Omental fat pad (tissue), 4 donors: ENCODE results near the gene NELL1. TPM values are rescaled to one million over a fixed set of nuclear protein-coding genes. Genes with fewer than 3 reads are reported as not detected.

Experiments used
- ATAC-seq: fragments of 150-250 bp; one replicate; pipeline ENCODE4 v1.9.1; 2016; ENCODE audit warnings: mild to moderate bottlenecking, moderate library complexity; ENCODE audit not compliant: low FRiP score
- DNase-seq: peaks from one replicate; pipeline ENCODE4 v3.0.0-alpha.2; 2019; ENCODE audit warnings: low spot score
- total RNA-seq, 4 donors: library from RNA; depleted of rRNA; stranded (reverse); fragments of >200 nt; gene quantifications; one replicate each; pipeline ENCODE4 v1.1.0, GENCODE V29; 2016
- TF ChIP-seq, protein P1 (sequence below), 3 donors: fragments of 450-650 bp; IDR thresholded peaks; one replicate each; pipeline ENCODE4 v1.5.1; 2016 to 2017; ENCODE audit warnings: antibody characterized with exemption in 3 of 3, mild to moderate bottlenecking in 3 of 3, moderate library complexity in 2 of 3

NELL1 gene
- total RNA-seq, result 1 to 10 TPM in 1 of 4 donors, under 1 TPM in 1, not detected in 2; 0.48 to 1.3 TPM

- TF ChIP-seq, protein P1, sequence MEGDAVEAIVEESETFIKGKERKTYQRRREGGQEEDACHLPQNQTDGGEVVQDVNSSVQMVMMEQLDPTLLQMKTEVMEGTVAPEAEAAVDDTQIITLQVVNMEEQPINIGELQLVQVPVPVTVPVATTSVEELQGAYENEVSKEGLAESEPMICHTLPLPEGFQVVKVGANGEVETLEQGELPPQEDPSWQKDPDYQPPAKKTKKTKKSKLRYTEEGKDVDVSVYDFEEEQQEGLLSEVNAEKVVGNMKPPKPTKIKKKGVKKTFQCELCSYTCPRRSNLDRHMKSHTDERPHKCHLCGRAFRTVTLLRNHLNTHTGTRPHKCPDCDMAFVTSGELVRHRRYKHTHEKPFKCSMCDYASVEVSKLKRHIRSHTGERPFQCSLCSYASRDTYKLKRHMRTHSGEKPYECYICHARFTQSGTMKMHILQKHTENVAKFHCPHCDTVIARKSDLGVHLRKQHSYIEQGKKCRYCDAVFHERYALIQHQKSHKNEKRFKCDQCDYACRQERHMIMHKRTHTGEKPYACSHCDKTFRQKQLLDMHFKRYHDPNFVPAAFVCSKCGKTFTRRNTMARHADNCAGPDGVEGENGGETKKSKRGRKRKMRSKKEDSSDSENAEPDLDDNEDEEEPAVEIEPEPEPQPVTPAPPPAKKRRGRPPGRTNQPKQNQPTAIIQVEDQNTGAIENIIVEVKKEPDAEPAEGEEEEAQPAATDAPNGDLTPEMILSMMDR (IDR thresholded peaks at IDR 0.05), result no peak
- DNase-seq (no peak), ATAC-seq (peak; percentile 36)
These were observed at the start of gene NELL1 for GRCh38 chr11:20668844-20669819. Gene NELL1 (plus strand): TSS chr11:20669586.

DNA sequence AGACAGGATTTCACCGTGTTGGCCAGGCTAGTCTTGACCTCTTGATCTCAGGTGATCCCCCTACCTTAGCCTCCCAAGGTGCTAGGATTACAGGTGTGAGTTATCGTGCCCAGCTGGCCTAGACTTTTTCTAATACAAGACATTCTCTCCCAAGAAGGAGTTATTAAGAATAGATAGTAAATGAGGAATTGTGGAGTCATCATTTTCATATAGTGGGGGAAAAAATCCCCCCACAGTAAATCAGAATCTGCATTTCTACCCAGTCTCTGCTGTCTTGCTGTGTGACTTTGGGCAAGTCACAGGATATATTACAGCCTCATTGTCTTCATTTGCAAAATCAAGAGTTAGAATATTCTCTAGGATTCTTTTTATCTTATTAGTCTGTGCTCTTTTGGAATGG is 48.4 kb upstream of the NELL1 start:
- ATAC-seq (no peak), DNase-seq (no peak)

GRCh38 chr11:20621679-20622078 is 47.7 kb upstream of the NELL1 start:
- ATAC-seq, result no peak
- DNase-seq, result no peak
- TF ChIP-seq, protein P1 (IDR thresholded peaks at IDR 0.05), result no peak

More for the DNA sequence above, 48.4 kb upstream of the NELL1 start:
- TF ChIP-seq, protein P1 (IDR thresholded peaks at IDR 0.05), result no peak

GRCh38 chr11:20623252-20623651 is 46.1 kb upstream of the NELL1 start:
- DNase-seq (no peak), ATAC-seq (no peak)
- TF ChIP-seq, protein P1 (IDR thresholded peaks at IDR 0.05), result no peak

DNA sequence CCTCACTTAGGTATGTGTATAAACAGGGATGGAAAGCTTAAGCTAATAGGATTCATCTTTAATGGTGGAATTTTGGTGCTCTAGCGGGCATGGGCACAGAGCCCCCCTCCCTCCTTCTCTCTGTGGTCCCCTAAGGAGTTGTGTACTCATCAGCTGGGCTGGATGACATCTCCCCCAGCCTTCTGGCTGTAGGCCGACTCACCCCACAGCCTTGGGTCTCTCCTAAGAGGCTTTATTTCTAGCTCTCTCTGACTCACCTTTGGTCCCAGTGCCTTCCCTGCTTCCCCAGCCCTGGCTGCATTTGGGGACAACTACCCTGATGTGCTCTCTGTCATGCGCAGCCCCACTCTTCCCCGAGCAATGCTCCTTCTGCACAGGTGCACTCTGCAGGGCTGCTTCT is 43.1 kb upstream of the NELL1 start:
- ATAC-seq, result no peak
- TF ChIP-seq, protein P1 (IDR thresholded peaks at IDR 0.05), result no peak
- no peak for DNase-seq

DNA sequence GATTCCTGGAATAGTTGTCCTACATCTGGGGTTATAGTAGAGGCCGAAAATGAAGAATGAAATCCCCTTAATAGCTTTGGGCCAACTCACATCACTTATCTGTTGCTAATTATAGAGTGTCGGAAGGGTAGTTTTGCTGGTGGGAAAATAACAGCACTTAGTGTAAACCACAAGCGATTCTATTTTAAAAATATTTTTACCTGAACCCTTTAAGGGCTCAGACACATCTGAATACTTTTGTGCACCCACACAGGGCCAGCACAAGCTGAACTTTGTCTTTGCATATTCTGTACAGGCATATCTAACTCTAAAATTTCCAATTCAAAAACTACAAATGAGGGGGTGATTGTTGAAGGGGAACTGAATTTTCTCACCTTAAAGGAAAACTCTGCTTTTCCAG is 42.4 kb upstream of the NELL1 start:
- TF ChIP-seq, protein P1 (IDR thresholded peaks at IDR 0.05), result no peak
- DNase-seq (no peak), ATAC-seq (no peak)

DNA sequence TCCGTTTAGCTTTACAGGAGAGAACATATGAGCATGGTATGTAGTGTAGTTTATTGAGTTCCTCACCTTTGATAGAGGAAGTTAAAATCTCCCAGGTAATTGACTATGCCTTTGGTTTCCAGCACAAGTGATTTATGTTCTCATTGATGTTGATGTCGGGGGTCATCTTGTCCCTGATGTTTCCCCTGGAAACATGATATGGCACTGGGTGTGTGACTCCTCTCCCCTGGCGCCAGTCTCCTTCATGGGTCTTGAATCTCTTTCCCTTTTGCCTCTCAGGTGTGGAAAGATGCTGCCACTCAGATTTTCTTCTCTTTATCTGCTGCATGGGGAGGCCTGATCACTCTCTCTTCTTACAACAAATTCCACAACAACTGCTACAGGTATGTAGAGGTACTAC is 41.7 kb upstream of the NELL1 start:
- TF ChIP-seq, protein P1 (IDR thresholded peaks at IDR 0.05), result no peak
- DNase-seq (no peak), ATAC-seq (no peak)
